Glutamatergic neuron (in vitro differentiated cells): ENCODE results near the gene SLC23A2. TPM values are rescaled to one million over a fixed set of nuclear protein-coding genes. Genes with fewer than 3 reads are reported as not detected.

ENCODE experiments used
- DNase-seq: peaks from one replicate; pipeline ENCODE4 v3.0.0; 2022
- H3K27ac Mint-ChIP-seq: one replicate; pipeline ENCODE4 v1.8.0; 2020; ENCODE audit warnings: mild to moderate bottlenecking, mixed read lengths, inconsistent platforms; ENCODE audit not compliant: unreplicated experiment
- H3K27me3 Mint-ChIP-seq: one replicate; pipeline ENCODE4 v1.8.0; 2020; ENCODE audit warnings: mild to moderate bottlenecking, moderate library complexity, mixed read lengths, inconsistent platforms; ENCODE audit not compliant: unreplicated experiment
- H3K36me3 Mint-ChIP-seq: one replicate; pipeline ENCODE4 v1.8.0; 2020; ENCODE audit warnings: mild to moderate bottlenecking, mixed read lengths, inconsistent platforms; ENCODE audit not compliant: unreplicated experiment
- H3K4me1 Mint-ChIP-seq: one replicate; pipeline ENCODE4 v1.8.0; 2020; ENCODE audit warnings: mild to moderate bottlenecking, low read depth, mixed read lengths, inconsistent platforms; ENCODE audit not compliant: unreplicated experiment
- H3K4me3 Mint-ChIP-seq: one replicate; pipeline ENCODE4 v1.8.0; 2020; ENCODE audit warnings: mild to moderate bottlenecking, mixed read lengths, inconsistent platforms; ENCODE audit not compliant: unreplicated experiment
- H3K9me3 Mint-ChIP-seq: one replicate; pipeline ENCODE4 v1.8.0; 2020; ENCODE audit warnings: mild to moderate bottlenecking, moderate library complexity, mixed read lengths, inconsistent platforms; ENCODE audit not compliant: unreplicated experiment
- total RNA-seq: library from RNA; stranded (reverse); fragmentation: NEBNext Ultra II Directional; extraction: Animal tissue kit (Norgen Biotek cat#: 25700); gene quantifications from one replicate; pipeline ENCODE4 v1.2.1, GENCODE V29; 2021; ENCODE audit not compliant: unreplicated experiment
- TF ChIP-seq, protein P1 (sequence below): fragments of 200-600 bp; sonication (generic); IDR thresholded peaks from one replicate; pipeline ENCODE4 v1.5.0; 2021; ENCODE audit not compliant: partially characterized antibody, unreplicated experiment

SLC23A2 gene
- total RNA-seq, 1 donor from 2014 or later = 20.4 TPM

- TF ChIP-seq, protein P1, sequence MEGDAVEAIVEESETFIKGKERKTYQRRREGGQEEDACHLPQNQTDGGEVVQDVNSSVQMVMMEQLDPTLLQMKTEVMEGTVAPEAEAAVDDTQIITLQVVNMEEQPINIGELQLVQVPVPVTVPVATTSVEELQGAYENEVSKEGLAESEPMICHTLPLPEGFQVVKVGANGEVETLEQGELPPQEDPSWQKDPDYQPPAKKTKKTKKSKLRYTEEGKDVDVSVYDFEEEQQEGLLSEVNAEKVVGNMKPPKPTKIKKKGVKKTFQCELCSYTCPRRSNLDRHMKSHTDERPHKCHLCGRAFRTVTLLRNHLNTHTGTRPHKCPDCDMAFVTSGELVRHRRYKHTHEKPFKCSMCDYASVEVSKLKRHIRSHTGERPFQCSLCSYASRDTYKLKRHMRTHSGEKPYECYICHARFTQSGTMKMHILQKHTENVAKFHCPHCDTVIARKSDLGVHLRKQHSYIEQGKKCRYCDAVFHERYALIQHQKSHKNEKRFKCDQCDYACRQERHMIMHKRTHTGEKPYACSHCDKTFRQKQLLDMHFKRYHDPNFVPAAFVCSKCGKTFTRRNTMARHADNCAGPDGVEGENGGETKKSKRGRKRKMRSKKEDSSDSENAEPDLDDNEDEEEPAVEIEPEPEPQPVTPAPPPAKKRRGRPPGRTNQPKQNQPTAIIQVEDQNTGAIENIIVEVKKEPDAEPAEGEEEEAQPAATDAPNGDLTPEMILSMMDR = no peak
- H3K4me3 Mint-ChIP-seq = no peak overlapping the region
- DNase-seq = no peak
- peaks cover 4% of the 10 kb centered on the region for H3K36me3 Mint-ChIP-seq
- H3K27ac Mint-ChIP-seq = no peak overlapping the region
- H3K27me3 Mint-ChIP-seq = peaks cover 2% of the 10 kb centered on the region
- no peaks in the 10 kb centered on the region for H3K9me3 Mint-ChIP-seq
- peaks cover 10% of the 10 kb centered on the region for H3K4me1 Mint-ChIP-seq
Observed at GRCh38 chr20:4864311-4864752, 137.0 kb downstream of the SLC23A2 start.

GRCh38 chr20:4862661-4863060, 138.6 kb downstream of the SLC23A2 start:
- TF ChIP-seq, protein P1 = no peak
- H3K27ac Mint-ChIP-seq = no peak overlapping the region
- no peaks in the 10 kb centered on the region for H3K9me3 Mint-ChIP-seq
- DNase-seq = no peak
- peaks cover 4% of the 10 kb centered on the region for H3K36me3 Mint-ChIP-seq
- no peak overlapping the region for H3K4me3 Mint-ChIP-seq
- H3K27me3 Mint-ChIP-seq = peaks cover 2% of the 10 kb centered on the region
- H3K4me1 Mint-ChIP-seq = peaks cover 1% of the 10 kb centered on the region

GRCh38 chr20:4861961-4862360, 139.3 kb downstream of the SLC23A2 start:
- Mint-ChIP-seq H3K27me3 (peaks cover 2% of the 10 kb centered on the region), H3K36me3 (peaks cover 4% of the 10 kb centered on the region), H3K4me1 (no peaks in the 10 kb centered on the region), H3K27ac (no peak overlapping the region), H3K9me3 (no peaks in the 10 kb centered on the region), H3K4me3 (no peak overlapping the region)
- TF ChIP-seq, protein P1 = no peak
- DNase-seq = no peak

- H3K27ac Mint-ChIP-seq = no peak overlapping the region
Observed at GRCh38 chr20:4858000-4858399, 143.3 kb downstream of the SLC23A2 start.

GRCh38 chr20:4856022-4856755, 145.1 kb downstream of the SLC23A2 start:
- Mint-ChIP-seq H3K4me1 (peaks cover 8% of the 10 kb centered on the region), H3K9me3 (no peaks in the 10 kb centered on the region), H3K36me3 (peaks cover 4% of the 10 kb centered on the region), H3K27me3 (no peaks in the 10 kb centered on the region), H3K27ac (no peak overlapping the region), H3K4me3 (no peak overlapping the region)
- no peak for DNase-seq
- TF ChIP-seq, protein P1 = no peak

More at GRCh38 chr20:4858000-4858399, 143.3 kb downstream of the SLC23A2 start:
- Mint-ChIP-seq H3K27me3 (no peaks in the 10 kb centered on the region), H3K9me3 (no peaks in the 10 kb centered on the region), H3K4me3 (no peak overlapping the region), H3K4me1 (peaks cover 3% of the 10 kb centered on the region), H3K36me3 (peaks cover 4% of the 10 kb centered on the region)
- DNase-seq = no peak
- TF ChIP-seq, protein P1 = no peak
